Measurements from ENCODE around the gene AADAC. TPM values are rescaled to one million over a fixed set of nuclear protein-coding genes. Genes with fewer than 3 reads are reported as not detected.

Gene AADAC
- polyA plus RNA-seq, 1 donor from 2014 or later, result not detected

- Histone ChIP-seq H3K27me3 (ENCODE audit: insufficient read depth, low read depth, low read length) (no peaks in the 10 kb centered on the region), H3K4me3 (ENCODE audit: low read length) (no peak overlapping the region), H3F3A (ENCODE audit: insufficient read depth, low read length, poor library complexity, severe bottlenecking) (no peaks in the 10 kb centered on the region), H3K4me2 (ENCODE audit: low read length) (no peak overlapping the region), H3K9me2 (ENCODE audit: insufficient read depth, low read length) (no peaks in the 10 kb centered on the region), H3K79me2 (replicated peaks; ENCODE audit: insufficient read depth, low read length) (no peaks in the 10 kb centered on the region), H3K9ac (ENCODE audit: low read length) (no peak overlapping the region), H3K36me3 (ENCODE audit: insufficient read depth, low read length) (no peaks in the 10 kb centered on the region), H3K27ac (ENCODE audit: low read length) (no peak overlapping the region), H3K9me3 (ENCODE audit: low read length) (no peaks in the 10 kb centered on the region), H4K20me1 (ENCODE audit: insufficient read depth) (no peaks in the 10 kb centered on the region), H2AFZ (ENCODE audit: low read depth, low read length) (no peak overlapping the region)
- TF ChIP-seq EP300 (conservative IDR thresholded peaks at IDR 0.05; ENCODE audit: poor library complexity, severe bottlenecking), result no peak
- TF ChIP-seq EZH2 (IDR thresholded peaks at IDR 0.05; ENCODE audit: borderline replicate concordance, insufficient read depth, low read length, poor library complexity, severe bottlenecking), result no peak
- TF ChIP-seq TAF1 (IDR thresholded peaks at IDR 0.05; ENCODE audit: low read depth), result no peak
- TF ChIP-seq MXI1 (conservative IDR thresholded peaks at IDR 0.05; ENCODE audit: poor library complexity, severe bottlenecking), result no peak
- TF ChIP-seq REST (IDR thresholded peaks at IDR 0.05; ENCODE audit: borderline replicate concordance), result no peak
- TF ChIP-seq RAD21 (conservative IDR thresholded peaks at IDR 0.05), result no peak
- no peak for TF ChIP-seq CTCF (IDR thresholded peaks at IDR 0.05; ENCODE audit: poor library complexity, severe bottlenecking)
- TF ChIP-seq POLR2AphosphoS5 (IDR thresholded peaks at IDR 0.05), result no peak
These were observed 42.7 kb downstream of the AADAC start for GRCh38 chr3:151856641-151857040.

- Histone ChIP-seq H3K27ac (ENCODE audit: low read length) (no peak overlapping the region), H4K20me1 (ENCODE audit: insufficient read depth) (no peaks in the 10 kb centered on the region), H2AFZ (ENCODE audit: low read depth, low read length) (no peak overlapping the region), H3K79me2 (replicated peaks; ENCODE audit: insufficient read depth, low read length) (no peaks in the 10 kb centered on the region), H3K4me2 (ENCODE audit: low read length) (no peak overlapping the region), H3K9me3 (ENCODE audit: low read length) (no peaks in the 10 kb centered on the region), H3K36me3 (ENCODE audit: insufficient read depth, low read length) (no peaks in the 10 kb centered on the region), H3F3A (ENCODE audit: insufficient read depth, low read length, poor library complexity, severe bottlenecking) (no peaks in the 10 kb centered on the region), H3K9me2 (ENCODE audit: insufficient read depth, low read length) (no peaks in the 10 kb centered on the region), H3K4me3 (ENCODE audit: low read length) (no peak overlapping the region), H3K9ac (ENCODE audit: low read length) (no peak overlapping the region), H3K27me3 (ENCODE audit: insufficient read depth, low read depth, low read length) (no peaks in the 10 kb centered on the region)
- TF ChIP-seq SMC3 (conservative IDR thresholded peaks at IDR 0.05; ENCODE audit: poor library complexity), result no peak
- TF ChIP-seq POLR2AphosphoS5 (IDR thresholded peaks at IDR 0.05), result no peak
- TF ChIP-seq CTCF (IDR thresholded peaks at IDR 0.05; ENCODE audit: poor library complexity, severe bottlenecking), result no peak
- no peak for TF ChIP-seq RAD21 (conservative IDR thresholded peaks at IDR 0.05)
These were observed 45.3 kb downstream of the AADAC start for GRCh38 chr3:151859233-151859673.
